Measurements from ENCODE around the gene MYO18B.
"Not testable (repeated sequence)": the region's sequence is repeated elsewhere in the genome, so short reads cannot be mapped to it uniquely, and the experiment has no call there.

MYO18B gene

DNA sequence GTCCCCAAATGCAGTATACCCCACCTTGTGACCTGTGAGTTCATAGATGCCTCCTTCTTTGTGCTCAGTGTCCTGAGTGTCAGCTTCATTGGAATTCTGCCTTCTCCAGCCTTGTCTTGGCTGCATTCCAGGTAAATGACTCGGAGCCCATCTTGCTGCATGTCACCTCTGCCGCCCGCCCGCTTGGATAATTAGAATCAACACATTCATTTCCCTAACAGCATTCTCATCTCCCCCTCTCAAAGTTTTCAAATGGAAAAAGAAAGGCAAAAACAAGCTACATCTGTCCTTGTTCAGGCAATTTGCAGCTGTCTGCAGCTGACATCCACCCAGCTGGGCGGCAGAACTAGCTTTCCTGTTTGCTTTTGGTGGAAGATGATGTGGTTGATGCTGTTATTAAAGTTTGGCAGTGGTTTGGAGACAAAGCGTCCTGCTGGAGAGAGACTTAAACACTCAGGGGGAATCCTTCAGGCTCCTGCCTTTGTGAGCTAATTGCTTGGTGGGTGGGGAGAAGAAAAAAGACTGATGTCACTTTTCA is 228.5 kb downstream of the MYO18B start:
- Histone ChIP-seq H3K9me3 (peaks cover 0 to under 1% (median 0%) of the 10 kb centered on the region in 3 donors), H3K27ac (no peak overlapping the region), H3K4me3 (no peak overlapping the region), H3K4me1 (no peaks in the 10 kb centered on the region), H3K36me3 (no peaks in the 10 kb centered on the region), H3K27me3 (no peaks in the 10 kb centered on the region)
- no peak for DNase-seq
- TF ChIP-seq, protein P1, sequence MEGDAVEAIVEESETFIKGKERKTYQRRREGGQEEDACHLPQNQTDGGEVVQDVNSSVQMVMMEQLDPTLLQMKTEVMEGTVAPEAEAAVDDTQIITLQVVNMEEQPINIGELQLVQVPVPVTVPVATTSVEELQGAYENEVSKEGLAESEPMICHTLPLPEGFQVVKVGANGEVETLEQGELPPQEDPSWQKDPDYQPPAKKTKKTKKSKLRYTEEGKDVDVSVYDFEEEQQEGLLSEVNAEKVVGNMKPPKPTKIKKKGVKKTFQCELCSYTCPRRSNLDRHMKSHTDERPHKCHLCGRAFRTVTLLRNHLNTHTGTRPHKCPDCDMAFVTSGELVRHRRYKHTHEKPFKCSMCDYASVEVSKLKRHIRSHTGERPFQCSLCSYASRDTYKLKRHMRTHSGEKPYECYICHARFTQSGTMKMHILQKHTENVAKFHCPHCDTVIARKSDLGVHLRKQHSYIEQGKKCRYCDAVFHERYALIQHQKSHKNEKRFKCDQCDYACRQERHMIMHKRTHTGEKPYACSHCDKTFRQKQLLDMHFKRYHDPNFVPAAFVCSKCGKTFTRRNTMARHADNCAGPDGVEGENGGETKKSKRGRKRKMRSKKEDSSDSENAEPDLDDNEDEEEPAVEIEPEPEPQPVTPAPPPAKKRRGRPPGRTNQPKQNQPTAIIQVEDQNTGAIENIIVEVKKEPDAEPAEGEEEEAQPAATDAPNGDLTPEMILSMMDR (IDR thresholded peaks at IDR 0.05): no peak
- intact Hi-C loops (cut with DNase I; ENCODE audit: low total_unique reads): no loop called here

DNA sequence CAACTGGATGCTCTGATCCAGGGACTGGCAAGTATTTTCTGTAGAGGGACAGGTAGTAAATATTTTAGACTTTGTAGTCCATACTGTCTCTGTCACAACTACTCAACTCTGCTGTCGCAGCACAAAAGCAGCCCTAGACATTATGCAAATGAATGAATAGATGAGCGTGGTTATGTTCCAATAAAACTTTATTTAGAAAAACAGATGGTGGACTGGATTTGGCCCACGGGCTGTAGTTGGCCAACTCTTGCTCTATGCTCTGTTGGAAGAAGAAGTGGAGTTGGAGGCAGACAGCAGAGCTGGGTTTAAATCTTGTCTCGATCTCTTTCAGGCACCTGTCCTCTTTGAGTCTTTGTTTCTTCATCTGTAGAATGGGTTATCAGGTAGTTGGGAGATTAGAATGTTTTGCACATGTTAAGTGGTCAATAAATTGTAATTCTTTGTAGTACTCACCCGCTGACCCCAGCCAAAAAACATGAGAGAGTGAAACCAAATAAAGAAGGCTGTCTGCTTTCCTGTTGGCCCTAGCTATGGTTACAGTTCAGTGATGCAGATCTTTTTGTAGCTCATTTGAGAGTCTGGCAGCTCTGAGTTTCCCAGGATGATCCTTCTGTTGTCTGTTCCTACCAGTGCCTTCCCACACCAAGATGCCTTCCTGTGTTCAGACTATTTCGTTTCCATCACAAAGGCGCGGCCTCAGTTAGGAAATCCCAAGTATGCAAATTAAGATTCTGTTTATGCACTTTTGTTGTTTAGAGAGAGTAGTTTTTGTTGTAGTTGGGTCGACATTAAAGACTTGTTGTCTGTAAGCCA is 229.2 kb downstream of the MYO18B start:
- intact Hi-C loops (cut with DNase I; ENCODE audit: low total_unique reads): no loop called here
- Histone ChIP-seq H3K27ac (no peak overlapping the region), H3K9me3 (no peaks in the 10 kb centered on the region), H3K4me3 (no peak overlapping the region), H3K4me1 (no peaks in the 10 kb centered on the region), H3K36me3 (no peaks in the 10 kb centered on the region), H3K27me3 (no peaks in the 10 kb centered on the region)
- no peak for DNase-seq
- TF ChIP-seq, protein P1 (IDR thresholded peaks at IDR 0.05): no peak

DNA sequence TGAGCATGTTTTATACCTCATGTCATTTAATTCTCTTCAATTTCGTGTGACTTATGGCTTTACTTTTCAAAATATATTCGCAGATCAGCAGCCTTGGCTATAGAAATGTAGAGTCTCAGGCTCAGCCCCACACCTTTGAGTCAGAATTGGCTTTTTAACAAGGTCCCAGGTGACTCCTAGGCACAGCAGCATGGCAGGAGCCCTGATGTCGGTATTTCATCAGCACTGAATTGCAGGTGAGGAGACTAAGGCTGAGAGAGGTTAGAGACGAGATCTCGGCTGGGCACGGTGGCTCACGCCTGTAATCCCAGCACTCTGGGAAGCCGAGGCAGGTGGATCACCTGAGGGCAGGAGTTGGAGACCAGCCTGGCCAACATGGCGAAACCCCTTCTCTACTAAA is 230.4 kb downstream of the MYO18B start:
- H3K27me3 ChIP-seq: no peaks in the 10 kb centered on the region
- no peak overlapping the region for H3K27ac ChIP-seq
- H3K9me3 ChIP-seq: no peaks in the 10 kb centered on the region
- H3K4me3 ChIP-seq: no peak overlapping the region
- H3K36me3 ChIP-seq: no peaks in the 10 kb centered on the region
- H3K4me1 ChIP-seq: no peaks in the 10 kb centered on the region
- DNase-seq: no peak
- TF ChIP-seq, protein P1 (IDR thresholded peaks at IDR 0.05): no peak
- intact Hi-C loops (cut with DNase I; ENCODE audit: low total_unique reads): no loop called here

DNA sequence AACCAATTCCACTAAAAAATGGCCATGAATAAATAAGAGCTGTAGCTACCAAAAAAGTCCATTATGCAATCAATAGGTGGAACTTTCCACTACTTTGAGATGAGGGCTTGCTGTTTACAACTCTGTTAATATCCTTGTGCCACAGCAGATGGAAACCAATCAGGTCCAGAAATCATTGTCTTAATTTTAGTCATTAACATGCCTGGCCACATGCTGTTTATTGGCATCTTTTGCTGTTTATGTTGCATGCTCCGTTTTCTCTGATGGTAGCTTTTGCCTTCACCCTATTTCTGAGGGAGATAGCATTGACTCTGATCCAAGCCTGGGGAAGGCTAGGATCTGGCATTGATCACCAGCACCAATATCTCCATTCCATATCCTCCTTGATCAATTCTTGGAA is 234.4 kb downstream of the MYO18B start:
- no peaks in the 10 kb centered on the region for H3K27me3 ChIP-seq
- no peak overlapping the region for H3K4me3 ChIP-seq
- H3K27ac ChIP-seq: no peak overlapping the region
- no peaks in the 10 kb centered on the region for H3K36me3 ChIP-seq
- intact Hi-C loops (cut with DNase I; ENCODE audit: low total_unique reads): no loop called here
- H3K9me3 ChIP-seq: no peaks in the 10 kb centered on the region
- TF ChIP-seq, protein P1 (IDR thresholded peaks at IDR 0.05): no peak
- no peak for DNase-seq
- H3K4me1 ChIP-seq: no peaks in the 10 kb centered on the region

DNA sequence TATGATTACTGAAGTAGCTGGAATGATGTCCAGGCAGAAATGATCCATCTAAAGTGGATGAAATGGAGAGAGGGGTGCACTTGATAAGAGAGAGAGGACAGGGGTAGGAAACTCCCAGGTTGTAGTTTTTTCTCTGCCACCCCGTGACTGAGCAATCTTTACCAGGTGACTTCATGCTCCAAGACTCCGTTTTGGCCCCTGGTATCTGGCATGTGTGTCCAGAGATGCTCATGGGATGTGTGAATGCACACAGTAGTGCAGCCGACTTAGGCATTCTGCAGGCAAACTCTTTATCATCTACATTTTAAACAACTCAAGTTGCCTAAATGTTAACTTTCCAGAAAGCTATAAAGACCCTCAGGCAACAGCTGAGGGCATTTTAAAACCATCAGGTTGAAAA is 238.0 kb downstream of the MYO18B start:
- TF ChIP-seq, protein P1 (IDR thresholded peaks at IDR 0.05): no peak
- H3K36me3 ChIP-seq: no peaks in the 10 kb centered on the region
- no peaks in the 10 kb centered on the region for H3K9me3 ChIP-seq
- H3K4me1 ChIP-seq: no peaks in the 10 kb centered on the region
- H3K4me3 ChIP-seq: no peak overlapping the region
- H3K27me3 ChIP-seq: no peaks in the 10 kb centered on the region
- intact Hi-C loops (cut with DNase I; ENCODE audit: low total_unique reads): no loop called here
- no peak for DNase-seq
- no peak overlapping the region for H3K27ac ChIP-seq

DNA sequence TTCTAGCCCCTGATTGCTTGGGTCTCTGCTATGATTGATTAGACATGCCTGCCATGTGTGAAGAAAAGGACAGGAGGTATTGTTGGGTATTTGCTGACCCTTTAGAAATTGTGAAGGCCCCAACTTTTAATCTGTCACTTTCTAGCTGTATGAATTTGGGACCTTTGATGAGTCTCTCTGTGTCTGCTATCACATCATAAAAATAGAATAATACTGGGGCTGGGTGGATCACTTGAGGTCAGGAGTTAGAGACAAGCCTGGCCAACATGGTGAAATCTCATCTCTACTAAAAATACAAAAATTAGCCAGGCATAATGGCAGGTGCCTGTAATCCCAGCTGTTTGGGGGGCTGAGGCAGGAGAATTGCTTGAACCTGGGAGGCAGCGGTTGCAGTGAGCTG is 242.9 kb downstream of the MYO18B start:
- H3K36me3 ChIP-seq; DNase-seq; H3K4me3 ChIP-seq; H3K4me1 ChIP-seq; H3K9me3 ChIP-seq; H3K27me3 ChIP-seq; intact Hi-C loops (cut with DNase I; ENCODE audit: low total_unique reads); H3K27ac ChIP-seq: not testable (repeated sequence)

Measured in tibial artery (tissue), 4 donors.